Effector CD4-positive, alpha-beta T cell (primary cell): ENCODE results near the gene MEF2C.

Experiments used
- DNase-seq: peaks from one replicate; pipeline ENCODE4 v3.0.0-alpha.2; 2020

MEF2C gene

DNA sequence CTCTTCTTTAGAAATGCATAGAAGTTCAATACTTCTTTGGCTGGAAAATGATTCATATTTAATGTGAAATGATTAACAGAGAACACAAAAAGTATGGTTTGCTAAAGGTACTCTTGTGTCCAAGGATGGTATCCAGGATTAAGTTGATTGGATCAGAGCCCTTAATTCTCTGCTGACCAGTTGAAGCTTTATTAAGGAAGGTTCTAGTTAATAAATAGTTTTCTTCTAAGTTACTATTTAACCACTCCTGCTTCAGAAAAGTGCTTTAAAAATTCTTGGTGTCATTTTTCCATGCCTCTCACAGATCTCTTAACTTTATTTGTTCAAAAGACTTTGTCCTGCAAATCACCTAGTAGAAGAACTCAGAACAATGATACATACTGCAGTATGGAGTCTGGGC, 134.3 kb downstream of the MEF2C start:
- DNase-seq: no peak

DNA sequence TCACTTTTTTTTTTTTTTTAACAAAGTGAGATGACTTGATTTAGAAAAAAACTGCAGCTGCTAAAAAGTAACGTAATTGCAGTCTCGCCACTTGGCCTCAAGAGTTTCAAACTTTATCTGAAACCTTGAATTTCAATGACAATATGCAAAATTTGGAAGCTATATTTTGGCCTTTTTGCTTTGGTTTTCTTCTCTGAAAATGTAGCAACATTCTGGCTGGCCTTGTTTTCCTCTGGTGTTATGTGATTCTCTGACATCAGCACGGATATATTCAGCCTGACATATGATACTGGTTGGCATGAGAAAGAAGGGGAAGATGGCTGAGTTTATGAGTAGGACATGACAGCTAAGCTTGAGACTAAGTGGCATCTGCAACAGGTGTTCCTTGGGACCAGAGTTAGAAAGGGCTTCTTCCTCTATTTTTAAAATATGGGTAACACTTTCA, 136.5 kb downstream of the MEF2C start:
- DNase-seq: no peak

DNA sequence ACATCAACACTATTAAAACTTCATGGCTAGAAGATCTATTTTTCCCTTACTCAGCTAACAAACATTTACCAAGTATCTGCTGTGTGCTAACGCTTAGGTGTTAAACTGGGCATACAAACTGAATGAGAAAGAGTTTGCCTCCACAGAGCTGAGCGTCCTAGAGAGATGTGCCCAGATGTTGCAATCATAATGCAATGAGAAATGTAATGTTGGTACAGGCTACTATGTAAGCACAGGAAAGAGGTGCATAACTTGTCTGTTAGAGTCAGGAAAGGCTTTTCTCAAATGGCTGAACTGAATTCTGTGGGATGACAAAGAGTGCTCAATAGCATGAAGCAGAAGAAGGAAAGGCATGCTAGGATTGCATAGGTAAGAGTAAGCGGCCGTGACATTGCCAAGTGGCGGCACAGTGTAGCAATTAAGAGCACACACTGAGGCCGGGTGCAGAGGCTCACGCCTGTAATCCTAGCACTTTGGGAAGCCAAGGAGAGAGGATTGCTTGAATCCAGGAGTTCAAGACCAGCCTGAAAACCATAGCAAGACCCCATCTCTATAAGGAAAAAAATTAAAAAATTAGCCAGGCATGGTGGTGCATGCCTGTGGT, 137.8 kb downstream of the MEF2C start:
- no peak for DNase-seq

DNA sequence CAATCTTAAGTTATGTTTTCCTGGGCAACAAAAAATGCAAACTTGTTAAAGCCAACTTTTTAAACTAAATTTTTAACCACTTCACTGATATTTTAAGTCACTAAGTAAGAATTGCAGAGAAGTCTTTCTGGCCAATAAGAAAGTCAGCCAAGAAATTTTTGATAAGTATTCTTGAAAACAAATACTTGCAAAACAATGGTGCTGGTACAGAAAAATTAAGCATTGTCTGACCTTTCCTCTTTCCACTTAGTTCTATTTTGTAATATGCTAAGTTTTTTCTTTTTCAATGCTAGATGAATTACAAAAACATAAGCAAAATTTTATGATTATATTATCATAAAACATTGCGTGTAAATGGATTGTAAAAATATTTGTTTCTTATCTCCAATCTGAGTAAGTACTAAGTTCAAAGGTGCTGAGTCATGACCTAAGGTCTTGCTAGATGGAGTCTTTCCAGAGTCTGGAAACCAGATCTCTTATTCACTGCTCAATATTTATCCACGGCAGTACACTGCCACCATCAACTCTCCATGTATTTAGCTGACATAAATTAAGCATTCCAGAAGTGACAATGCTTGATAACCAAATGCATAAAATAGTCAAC, 139.7 kb downstream of the MEF2C start:
- DNase-seq: no peak

DNA sequence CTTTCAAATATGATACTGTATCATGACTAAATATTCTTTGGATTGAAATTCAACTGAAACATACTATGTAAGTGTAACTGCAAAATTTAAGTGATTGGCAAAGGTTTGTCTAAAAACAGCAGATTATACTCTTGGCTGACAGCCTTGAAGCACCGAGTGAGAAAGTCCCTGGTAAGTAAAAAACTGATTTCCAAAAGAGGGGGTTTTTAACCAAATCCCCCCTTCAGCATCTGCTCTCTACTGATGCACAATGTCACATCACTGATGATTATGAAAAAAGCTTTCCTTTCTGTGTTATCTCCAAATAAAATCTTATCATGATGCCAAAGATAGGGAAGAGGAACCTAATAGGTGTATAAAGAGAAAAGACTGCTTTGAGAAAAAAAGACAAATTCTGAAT, 141.0 kb downstream of the MEF2C start:
- no peak for DNase-seq

DNA sequence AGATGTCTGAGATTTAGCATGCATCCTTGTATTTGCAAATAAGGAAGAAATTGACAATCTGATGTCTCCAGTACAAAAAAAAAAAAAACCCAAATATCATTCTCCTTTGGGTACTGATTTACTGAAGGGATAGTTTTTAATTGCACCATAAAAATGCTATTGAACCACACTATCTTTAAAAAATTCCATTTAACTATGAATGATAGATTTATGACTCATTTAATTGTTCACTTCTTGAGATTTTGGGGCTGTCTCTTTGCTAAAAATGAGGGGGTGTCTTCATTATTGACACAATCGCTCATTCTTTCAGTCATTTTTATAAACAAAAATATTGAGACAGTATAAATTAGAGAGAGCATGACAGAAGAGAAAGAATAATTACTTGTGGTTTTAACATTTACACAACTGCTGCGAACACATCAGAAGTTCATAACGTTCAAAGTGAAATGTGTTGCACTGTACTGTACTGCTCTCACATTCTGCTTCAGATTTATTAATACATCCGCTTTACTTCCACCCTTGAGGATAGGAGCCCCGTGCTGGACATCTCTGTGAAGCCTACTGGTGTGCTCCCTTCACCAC, 142.3 kb downstream of the MEF2C start:
- no peak for DNase-seq

DNA sequence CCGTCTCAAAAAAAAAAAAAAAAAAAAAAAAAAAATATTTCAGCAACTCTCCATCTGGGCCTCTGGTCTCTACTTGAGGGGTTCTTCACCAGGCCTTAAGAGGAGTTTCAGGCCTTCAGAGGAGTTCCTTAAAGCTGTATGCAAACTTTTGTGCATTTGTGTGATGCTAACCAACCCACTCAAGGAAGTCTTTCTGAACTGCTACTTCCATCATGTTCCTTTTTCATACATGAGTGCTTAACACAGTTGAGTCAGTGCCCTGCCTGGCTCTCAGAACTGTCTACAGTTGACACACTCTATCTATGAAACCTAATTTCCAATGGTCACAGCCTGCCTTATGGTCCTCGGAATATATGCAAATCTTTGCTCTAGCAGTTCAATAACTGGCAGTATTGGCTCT, 146.5 kb downstream of the MEF2C start:
- no peak for DNase-seq

DNA sequence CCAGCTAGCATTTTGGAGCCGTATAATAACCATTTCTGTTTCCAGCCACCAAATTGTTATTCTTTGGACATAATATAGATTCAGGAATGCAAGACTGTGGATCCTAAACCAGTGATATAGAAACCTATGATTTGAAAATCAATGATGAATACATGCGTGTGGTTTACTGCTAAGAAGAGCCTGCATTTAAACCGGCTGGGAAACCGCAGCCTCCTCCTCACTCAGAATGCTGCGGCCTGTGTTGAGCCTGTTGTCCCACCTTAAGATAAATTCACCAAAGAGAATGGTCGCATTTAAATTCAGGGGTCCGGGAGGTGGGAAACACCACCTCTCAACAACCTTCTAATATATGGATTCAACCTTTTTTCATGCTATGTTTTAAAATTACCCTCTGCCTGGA, 148.0 kb downstream of the MEF2C start:
- DNase-seq: no peak

DNA sequence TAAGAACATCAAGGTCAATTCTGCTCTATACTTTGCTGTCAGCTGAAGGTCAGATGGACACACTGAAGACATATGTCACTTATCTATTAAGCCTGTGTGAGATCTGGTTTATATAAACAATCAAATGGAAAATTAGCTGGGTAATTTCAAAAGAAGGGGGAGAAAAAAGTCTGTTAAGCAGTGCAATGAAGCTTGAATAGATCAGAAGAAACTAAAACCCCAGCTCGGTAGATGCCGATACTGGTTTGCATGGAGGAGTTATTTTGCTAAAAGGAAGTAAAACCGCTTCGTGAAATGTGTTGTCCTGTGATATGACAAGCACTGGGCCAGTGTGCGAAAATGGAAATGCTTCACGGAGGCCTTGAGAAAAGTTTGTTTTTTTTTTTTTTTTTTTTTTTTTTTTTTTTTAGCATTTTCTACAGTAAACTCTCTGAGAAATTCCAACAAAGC, 148.8 kb downstream of the MEF2C start:
- DNase-seq: no peak

DNA sequence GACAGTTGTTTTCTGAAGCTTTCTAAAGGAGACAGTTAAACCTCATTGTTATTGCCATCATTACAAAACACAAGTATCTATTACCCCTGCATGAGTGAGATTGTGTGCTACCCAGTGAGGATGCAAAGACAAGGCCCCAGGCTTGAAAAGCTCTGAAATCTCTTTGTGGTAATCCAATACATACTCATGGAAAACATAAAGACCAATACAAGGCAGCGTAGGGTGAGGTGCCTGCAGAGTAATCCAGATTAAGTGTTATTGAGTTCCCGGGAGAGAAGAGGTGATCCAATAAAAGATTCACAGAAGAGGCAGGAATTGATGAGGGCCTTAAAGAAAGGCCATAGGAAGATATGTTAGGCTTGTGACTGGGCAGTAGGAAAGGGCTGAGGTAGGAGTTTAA, 150.1 kb downstream of the MEF2C start:
- DNase-seq: no peak

DNA sequence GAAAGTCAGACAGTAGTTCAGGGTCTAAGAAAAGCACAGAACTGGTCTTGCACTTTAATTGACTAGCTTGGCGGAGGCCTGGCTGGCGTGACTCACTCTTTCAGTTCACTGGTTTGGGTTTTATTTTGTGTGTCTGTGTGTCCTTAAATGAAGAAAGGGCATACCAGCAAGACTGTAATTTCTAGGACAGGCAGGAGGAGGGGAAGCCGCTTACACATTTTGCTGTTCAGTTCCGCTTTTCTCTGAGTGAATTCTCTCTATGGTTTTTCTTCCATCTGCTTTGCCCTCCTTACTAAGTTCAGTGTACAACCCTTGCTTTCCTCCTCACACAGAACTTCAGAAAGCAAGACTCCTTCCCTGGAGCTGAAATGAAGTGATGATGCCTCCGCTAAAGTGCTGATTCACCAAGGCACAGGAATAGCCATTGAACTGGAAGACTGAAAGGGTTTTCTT, 150.8 kb downstream of the MEF2C start:
- DNase-seq: no peak

DNA sequence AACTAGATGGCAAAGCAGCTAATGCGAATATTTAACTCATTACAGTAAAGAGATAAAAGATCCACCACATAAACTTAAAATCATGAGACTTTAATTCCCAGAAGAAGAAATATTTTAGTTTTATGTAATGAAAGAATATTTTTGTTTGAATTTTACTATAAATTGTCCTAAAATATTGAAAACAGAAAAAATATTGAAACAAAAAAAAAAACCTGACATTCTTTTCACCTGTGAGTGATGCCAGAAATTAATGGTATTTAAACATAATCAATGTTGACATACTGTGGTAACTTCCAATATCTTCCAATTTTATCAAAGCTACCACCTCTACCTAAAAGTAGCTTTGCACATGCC, 153.2 kb downstream of the MEF2C start:
- no peak for DNase-seq

DNA sequence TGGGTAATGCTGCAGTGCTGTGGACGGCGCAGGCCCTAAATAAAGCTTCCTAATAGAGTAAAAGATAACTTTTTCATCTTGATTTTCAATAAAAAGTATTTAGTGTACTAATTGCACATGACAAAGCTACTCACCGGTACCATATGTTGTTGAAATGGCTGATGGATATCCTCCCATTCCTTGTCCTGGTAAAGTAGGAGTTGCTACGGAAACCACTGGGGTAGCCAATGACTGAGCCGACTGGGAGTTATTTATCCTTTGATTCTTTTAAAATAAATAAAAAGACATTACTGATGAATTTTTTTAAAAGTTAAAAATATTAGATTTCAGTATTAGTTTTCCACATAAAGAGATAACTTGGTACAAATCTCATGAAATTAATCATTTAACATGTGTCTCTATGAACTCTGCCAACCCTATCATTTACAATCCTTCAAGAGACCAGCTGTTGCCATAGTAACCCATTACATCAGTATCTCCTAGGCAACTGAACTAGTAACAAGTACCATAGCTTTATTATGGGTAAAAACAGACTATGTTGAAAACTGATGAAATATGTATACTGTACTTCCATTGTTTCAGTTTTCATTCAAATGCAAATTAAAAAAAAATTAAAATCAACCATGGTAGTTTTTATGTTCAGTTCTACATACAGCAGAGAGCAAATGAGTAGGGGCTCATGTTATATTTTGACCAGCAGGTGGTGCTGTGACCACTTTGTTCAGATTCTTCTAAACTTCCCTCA, 153.7 kb downstream of the MEF2C start:
- peak; percentile 28 for DNase-seq

DNA sequence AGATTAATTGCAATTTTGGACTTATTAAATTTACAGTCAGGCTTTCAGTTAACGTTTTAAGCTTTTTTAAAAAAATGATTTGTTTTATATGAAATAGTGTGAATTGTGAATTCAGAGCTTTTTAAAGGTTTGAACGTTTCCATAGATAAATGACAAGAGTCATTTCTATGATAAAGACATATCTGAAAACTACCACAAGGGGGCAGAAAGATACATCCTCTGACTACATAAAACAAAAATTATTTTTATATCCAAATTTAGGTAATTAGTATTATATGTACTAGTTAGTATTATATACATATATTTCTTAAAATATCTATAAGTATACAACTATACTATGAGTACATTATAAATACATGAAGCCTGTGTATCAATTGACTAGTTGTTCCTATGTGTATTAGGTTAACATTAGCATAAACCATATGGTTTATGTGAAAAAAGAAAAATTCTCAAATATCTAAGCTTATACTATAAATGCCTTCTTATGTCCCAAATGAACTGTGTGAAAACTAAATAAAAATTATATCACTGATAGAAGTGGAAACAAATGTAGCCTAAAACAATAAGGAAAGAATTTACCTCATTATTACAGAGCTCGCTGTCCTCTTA, 155.2 kb downstream of the MEF2C start:
- DNase-seq: no peak

DNA sequence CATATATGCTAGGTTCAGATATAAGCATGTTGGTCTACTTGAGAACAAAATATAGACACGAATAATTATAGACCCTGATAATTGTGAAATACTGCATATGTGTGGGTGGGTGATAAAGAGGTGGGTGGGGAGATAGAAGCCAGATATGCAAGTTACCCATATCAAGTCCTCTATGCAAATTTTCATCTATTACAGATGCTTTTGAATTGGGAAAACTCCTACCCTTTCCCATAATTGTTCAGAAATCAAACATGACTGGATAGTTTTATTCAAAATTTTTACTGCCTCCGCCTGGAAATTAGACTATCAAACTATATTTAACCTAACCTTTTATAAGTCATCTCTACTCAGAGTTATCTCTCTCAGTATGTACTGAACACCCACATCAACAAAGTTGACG, 157.5 kb downstream of the MEF2C start:
- no peak for DNase-seq

DNA sequence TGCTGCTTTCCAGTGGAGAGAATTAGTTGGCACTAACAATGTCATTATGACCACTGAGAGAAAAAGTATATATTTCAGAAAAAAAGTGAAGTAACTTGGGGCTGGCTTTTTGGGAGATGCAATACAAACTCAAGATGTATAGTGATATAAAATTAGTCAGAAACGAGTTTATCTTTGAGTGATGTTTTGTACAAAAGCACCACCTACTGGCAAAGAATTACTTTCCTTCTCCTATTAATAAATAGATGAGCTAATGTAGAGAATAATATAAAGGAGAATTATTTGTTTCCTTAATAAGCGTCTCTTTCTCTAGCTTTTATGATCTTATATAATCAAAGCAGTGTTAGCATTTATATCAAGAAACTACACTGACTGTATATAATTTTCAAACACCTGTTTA, 158.8 kb downstream of the MEF2C start:
- no peak for DNase-seq

DNA sequence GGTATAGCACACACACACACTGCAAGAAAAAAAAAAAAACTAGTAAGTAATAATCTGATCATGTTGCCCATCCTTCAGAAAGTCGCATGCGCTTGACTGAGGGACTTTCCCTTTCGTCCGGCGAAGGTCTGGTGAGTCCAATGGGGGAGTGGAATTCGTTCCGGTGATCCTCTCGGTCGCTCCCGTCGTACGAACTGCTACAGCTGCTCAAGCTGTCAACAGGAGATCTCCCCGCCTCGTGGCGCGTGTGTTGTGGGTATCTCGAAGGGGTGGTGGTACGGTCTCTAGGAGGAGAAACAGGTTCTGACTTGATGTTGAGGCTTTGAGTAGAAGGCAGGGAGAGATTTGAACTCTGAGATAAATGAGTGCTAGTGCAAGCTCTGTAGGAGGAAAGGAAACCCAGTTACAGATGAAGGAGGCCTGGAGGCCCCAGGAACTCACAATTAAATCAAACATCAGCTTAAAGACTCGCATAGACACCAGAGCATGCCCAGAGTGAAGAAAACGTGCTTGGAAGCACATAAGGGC, 160.4 kb downstream of the MEF2C start:
- no peak for DNase-seq

DNA sequence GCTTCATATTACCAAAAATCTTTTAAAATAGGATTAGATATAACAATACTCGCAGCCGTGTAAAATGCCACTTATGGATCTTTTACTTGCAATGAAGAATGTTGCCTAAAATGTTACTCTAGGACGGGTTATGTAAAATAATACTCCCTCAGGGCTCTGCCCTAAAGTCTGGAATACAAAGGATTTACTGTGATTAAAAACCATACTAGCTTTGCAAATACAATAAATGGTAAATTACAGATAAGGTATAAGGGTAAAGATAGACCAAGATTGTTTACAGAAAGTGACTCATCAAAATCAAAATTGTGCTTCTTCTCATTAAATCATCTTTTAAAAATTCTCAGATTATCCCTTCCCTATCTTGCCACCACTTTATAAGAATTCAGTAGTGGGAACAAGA, 163.6 kb downstream of the MEF2C start:
- DNase-seq: no peak

DNA sequence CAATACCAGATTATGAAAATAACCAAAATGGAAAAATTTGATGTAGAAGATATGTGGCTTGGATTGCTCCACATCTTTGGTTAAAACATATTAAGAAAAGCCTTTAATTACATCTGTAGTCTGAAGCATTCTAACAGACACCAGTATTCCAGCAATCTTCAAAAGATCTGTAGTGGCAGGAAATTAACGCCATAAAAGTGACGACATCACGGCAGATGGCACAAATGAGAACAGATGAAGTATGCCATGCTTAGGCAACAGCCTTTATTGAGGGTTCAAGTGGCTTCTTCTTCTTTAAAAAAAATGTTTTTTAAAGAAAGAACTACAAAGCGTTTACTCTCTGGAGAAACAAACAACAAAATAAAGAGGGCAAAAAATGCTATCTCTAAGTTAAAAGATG, 164.2 kb downstream of the MEF2C start:
- no peak for DNase-seq

DNA sequence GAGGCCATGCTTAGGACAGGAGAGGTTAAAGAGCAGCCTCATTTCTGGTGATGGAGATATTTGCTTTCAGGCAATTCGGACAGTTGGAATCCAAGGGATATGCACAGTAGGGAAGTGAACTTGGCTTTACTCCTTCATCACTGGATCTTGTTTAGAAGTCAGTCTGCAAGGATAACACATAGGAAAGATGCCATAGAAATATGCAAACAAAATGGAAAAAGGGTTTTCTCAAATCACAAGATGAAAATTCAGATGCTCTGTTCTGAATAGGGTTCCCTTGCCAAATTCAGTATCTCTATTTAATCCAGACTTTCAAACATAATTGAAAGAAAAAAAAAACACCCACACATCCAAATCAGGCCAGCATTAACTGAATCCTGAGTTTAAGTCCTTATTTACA, 166.9 kb downstream of the MEF2C start:
- DNase-seq: no peak

DNA sequence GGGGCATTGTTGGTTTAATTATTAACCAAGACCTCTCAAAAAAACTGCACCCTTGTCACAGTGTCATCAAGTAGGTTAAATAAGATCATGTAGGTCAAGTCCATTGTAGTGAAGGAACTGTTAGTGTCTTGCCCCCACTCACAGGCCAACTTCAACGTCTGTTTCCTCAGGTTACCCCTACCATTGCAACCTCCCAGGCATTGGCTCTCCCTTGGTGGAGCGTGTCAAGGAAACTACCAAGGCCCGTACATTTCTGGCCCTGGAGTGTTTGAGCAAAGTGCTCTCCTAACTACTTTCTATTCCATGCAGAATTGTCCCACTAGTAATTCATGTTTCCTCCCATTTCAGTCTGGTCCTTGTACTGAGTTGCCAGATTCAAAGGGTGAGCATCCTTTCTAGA, 167.5 kb downstream of the MEF2C start:
- no peak for DNase-seq

DNA sequence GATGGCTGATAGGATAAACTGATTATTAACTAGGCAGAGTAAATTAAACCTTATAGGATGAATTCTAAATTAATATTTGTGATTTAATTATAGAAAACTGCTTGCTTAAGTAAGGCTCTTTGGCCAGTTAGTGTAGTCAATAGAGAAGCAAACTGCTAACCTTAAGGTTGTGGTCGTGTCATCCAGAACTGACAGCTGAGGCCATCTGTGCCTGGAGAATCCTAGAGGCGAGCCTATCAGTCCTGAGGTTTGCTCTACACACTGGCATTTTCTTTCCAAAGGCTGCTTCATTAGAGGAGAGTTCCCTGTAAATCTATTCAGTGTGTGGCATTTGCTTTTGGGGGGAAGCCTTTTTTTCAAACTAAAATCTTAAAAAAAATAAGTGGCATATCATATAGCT, 169.2 kb downstream of the MEF2C start:
- DNase-seq: no peak

DNA sequence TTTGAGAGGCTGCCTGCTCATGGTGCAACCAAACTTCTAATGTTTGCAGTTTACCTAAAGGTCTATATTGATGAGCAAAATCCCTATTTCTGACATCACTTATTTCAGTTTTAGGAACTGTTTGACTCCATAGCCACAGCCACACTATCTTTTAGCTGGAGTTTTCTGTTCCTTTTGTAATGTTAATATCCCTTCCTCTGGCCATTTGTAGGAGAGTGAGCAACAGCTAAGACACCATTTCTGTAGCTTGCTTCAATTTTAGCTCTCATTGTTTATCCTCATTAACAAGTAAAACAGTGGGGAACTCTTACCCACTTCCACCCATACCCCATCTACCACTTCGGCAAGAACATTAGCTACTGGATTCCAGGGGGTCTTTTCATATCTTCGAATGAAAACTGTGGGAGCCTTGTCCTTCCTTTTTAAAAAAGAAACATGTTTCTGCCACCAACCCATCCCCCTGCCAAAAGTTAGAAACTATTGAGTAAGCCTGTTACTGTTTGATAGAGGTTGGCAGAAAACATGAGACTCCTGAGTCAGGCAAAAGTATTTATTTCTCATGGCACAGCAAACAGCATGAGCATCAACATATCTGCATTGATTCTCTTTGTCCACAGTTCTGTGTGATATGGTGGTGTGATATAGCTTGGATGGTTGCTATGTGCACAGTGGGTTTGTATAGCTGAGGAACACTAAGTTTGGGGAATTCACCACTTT, 174.1 kb downstream of the MEF2C start:
- no peak for DNase-seq
